SK-N-SH (cell line): ENCODE results near the gene RAB3C. TPM values are rescaled to one million over a fixed set of nuclear protein-coding genes. Genes with fewer than 3 reads are reported as not detected.

ENCODE experiments used
- CTCF ChIA-PET: fragments of 300-600, 350-600 bp; formaldehyde crosslinking; extraction: SDS; loops from one replicate; lab custom pipeline; 2021; lab: Yijun Ruan, JAX
- POLR2A ChIA-PET: fragments of 350-600 bp; sonication (Branson Sonifier 250); formaldehyde crosslinking; extraction: SDS; loops from one replicate; lab custom pipeline; 2020; ENCODE audit warnings: antibody characterized with exemption, inconsistent platforms; lab: Yijun Ruan, JAX
- DNase-seq: peaks from one replicate; pipeline ENCODE4 v3.0.0; 2012
- H2AFZ ChIP-seq: fragments of 200-600 bp; sonication (generic); 2 replicates; pipeline ENCODE4 v1.8.1; 2016; ENCODE audit warnings: antibody characterized with exemption, mild to moderate bottlenecking, low read depth
- H3F3A ChIP-seq: fragments of 200-600 bp; sonication (generic); replicated peaks from 2 replicates; pipeline ENCODE3; 2016; ENCODE audit warnings: antibody characterized with exemption, mild to moderate bottlenecking; ENCODE audit not compliant: insufficient read depth
- H3K27ac ChIP-seq, 2 experiments: fragments of 200-500 bp in 1 of 2; fragments of 200-600 bp in 1 of 2; sonication (Bioruptor generic) in 1 of 2; sonication (generic), shearing (Covaris generic) in 1 of 2; 2 replicates each; pipeline versions ENCODE4 v1.5.1 to v1.6.1; 2014 to 2016; ENCODE audit warnings: low read depth in 2 of 2, inconsistent platforms in 1 of 2, low read length in 1 of 2, mild to moderate bottlenecking in 1 of 2, mixed read lengths in 1 of 2
- H3K27me3 ChIP-seq: fragments of 200-600 bp; sonication (generic), shearing (Covaris generic); 2 replicates; pipeline ENCODE4 v1.6.1; 2016; ENCODE audit warnings: mixed run types; ENCODE audit not compliant: insufficient read depth
- H3K36me3 ChIP-seq, 2 experiments: fragments of 200-500 bp in 1 of 2; fragments of 200-600 bp in 1 of 2; sonication (Bioruptor generic) in 1 of 2; sonication (generic) in 1 of 2; replicated peaks in 1 of 2; 2 replicates each; pipeline versions ENCODE3 to v1.5.1; 2014 to 2016; ENCODE audit warnings: low read length in 1 of 2, mild to moderate bottlenecking in 1 of 2; ENCODE audit not compliant: insufficient read depth in 2 of 2, control insufficient read depth in 1 of 2
- H3K4me1 ChIP-seq, 2 experiments: fragments of 200-500 bp in 1 of 2; fragments of 200-600 bp in 1 of 2; sonication (Bioruptor generic) in 1 of 2; sonication (generic), shearing (Covaris generic) in 1 of 2; 2 replicates each; pipeline versions ENCODE4 v1.5.1 to v1.6.1; 2014 to 2016; ENCODE audit warnings: low read depth in 1 of 2, low read length in 1 of 2, mixed run types in 1 of 2; ENCODE audit not compliant: insufficient read depth in 2 of 2, control insufficient read depth in 1 of 2
- H3K4me2 ChIP-seq: fragments of 200-600 bp; sonication (generic), shearing (Covaris generic); 2 replicates; pipeline ENCODE4 v1.6.1; 2017; ENCODE audit warnings: mixed run types
- H3K4me3 ChIP-seq, 2 experiments: fragments of 200-500 bp in 1 of 2; fragments of 200-600 bp in 1 of 2; sonication (Bioruptor generic) in 1 of 2; sonication (generic), shearing (Covaris generic) in 1 of 2; 2 replicates each; pipeline versions ENCODE4 v1.5.1 to v1.8.1; 2014 to 2016; ENCODE audit warnings: low read depth in 2 of 2, inconsistent platforms in 1 of 2, low read length in 1 of 2, mild to moderate bottlenecking in 1 of 2, mixed read lengths in 1 of 2, moderate library complexity in 1 of 2
- H3K79me2 ChIP-seq: fragments of 200-600 bp; sonication (generic); 2 replicates; pipeline ENCODE4 v1.8.1; 2017; ENCODE audit warnings: mild to moderate bottlenecking; ENCODE audit not compliant: insufficient read depth
- H3K9ac ChIP-seq: fragments of 200-600 bp; sonication (generic); 2 replicates; pipeline ENCODE4 v1.6.1; 2017; ENCODE audit warnings: mixed run types
- H3K9me2 ChIP-seq: fragments of 200-600 bp; sonication (generic); 2 replicates; pipeline ENCODE4 v1.6.1; 2017; ENCODE audit warnings: mixed run types
- H3K9me3 ChIP-seq: fragments of 200-600 bp; sonication (generic); 2 replicates; pipeline ENCODE4 v1.6.1; 2017; ENCODE audit warnings: mixed run types, mild to moderate bottlenecking, moderate library complexity
- H4K20me1 ChIP-seq: fragments of 200-600 bp; sonication (generic); 2 replicates; pipeline ENCODE4 v1.6.1; 2017; ENCODE audit warnings: mild to moderate bottlenecking, mixed run types; ENCODE audit not compliant: insufficient read depth
- CHD2 ChIP-seq: fragments of 150-350 bp; IDR thresholded peaks from 2 replicates; pipeline ENCODE4 v1.6.1; 2018; ENCODE audit warnings: low read length; ENCODE audit not compliant: partially characterized antibody
- CTCF ChIP-seq: fragments of 200-600 bp; sonication (generic); IDR thresholded peaks from 2 replicates; pipeline ENCODE4 v1.6.1; 2017; ENCODE audit warnings: antibody characterized with exemption, mild to moderate bottlenecking, moderate library complexity
- ELF1 ChIP-seq: IDR thresholded peaks from 2 replicates; pipeline ENCODE4 v1.4.0; 2012
- EP300 ChIP-seq, 2 experiments: IDR thresholded peaks; 2 replicates each; pipeline versions ENCODE4 v1.4.0 to v1.6.1; 2012; ENCODE audit warnings: borderline replicate concordance in 1 of 2, low read depth in 1 of 2, low read length in 1 of 2
- EZH2phosphoT487 ChIP-seq: fragments of 200-600 bp; sonication (generic); IDR thresholded peaks from 2 replicates; pipeline ENCODE4 v1.6.1; 2017; ENCODE audit warnings: low read depth, mixed run types, mild to moderate bottlenecking, antibody characterized with exemption, moderate library complexity, borderline replicate concordance
- FOXJ3 ChIP-seq: sonication (generic); formaldehyde crosslinking; IDR thresholded peaks from 2 replicates; pipeline ENCODE4 v1.5.1; 2020; ENCODE audit warnings: mild to moderate bottlenecking, missing genetic modification reagents
- FOXM1 ChIP-seq: IDR thresholded peaks from 2 replicates; pipeline ENCODE4 v1.4.0; 2012; ENCODE audit warnings: low read depth, mild to moderate bottlenecking
- GATA2 ChIP-seq: sonication (generic); formaldehyde crosslinking; IDR thresholded peaks from 2 replicates; pipeline ENCODE4 v1.5.0; 2020; ENCODE audit warnings: mild to moderate bottlenecking, missing genetic modification reagents
- IRF3 ChIP-seq: fragments of 150-350 bp; IDR thresholded peaks from 2 replicates; pipeline ENCODE4 v1.6.1; 2016; ENCODE audit warnings: mild to moderate bottlenecking, low read depth, low read length
- MAX ChIP-seq: IDR thresholded peaks from 2 replicates; pipeline ENCODE4 v1.4.0; 2012; ENCODE audit warnings: low read depth
- NFIC ChIP-seq: IDR thresholded peaks from 2 replicates; pipeline ENCODE4 v1.4.0; 2012; ENCODE audit warnings: borderline replicate concordance
- PBX3 ChIP-seq: IDR thresholded peaks from 2 replicates; pipeline ENCODE4; 2012
- RCOR1 ChIP-seq: fragments of 150-350 bp; IDR thresholded peaks from 2 replicates; pipeline ENCODE4 v1.6.1; 2017; ENCODE audit warnings: antibody characterized with exemption, low read length
- RFX5 ChIP-seq: IDR thresholded peaks from 2 replicates; pipeline ENCODE4 v1.6.1; 2012; ENCODE audit warnings: mild to moderate bottlenecking, improper control_type of control experiment, low read length
- RXRA ChIP-seq: IDR thresholded peaks from 2 replicates; pipeline ENCODE4 v1.4.0; 2012; ENCODE audit warnings: low read depth, mild to moderate bottlenecking, borderline replicate concordance
- SMC3 ChIP-seq: IDR thresholded peaks from 2 replicates; pipeline ENCODE4 v1.6.1; 2012; ENCODE audit warnings: low read depth, low read length, improper control_type of control experiment
- TEAD4 ChIP-seq: IDR thresholded peaks from 2 replicates; pipeline ENCODE4 v1.4.0; 2012; ENCODE audit warnings: mild to moderate bottlenecking, borderline replicate concordance; ENCODE audit not compliant: insufficient read depth
- WGBS: methylation state at CpG from one replicate; pipeline ENCODE4 v1.1.6; 2017; ENCODE audit warnings: low lambda C conversion rate; 5-methylcytosine and 5-hydroxymethylcytosine counted together
- polyA plus RNA-seq, 3 experiments: library from polyadenylated mRNA; depleted of rRNA; stranded (reverse); fragments of >200 nt; gene quantifications; 2 replicates each; pipeline ENCODE4 v1.2.3, GENCODE V29; 2012

The RAB3C gene
- polyA plus RNA-seq, 1 of the 3 experiments (the other 2 are of a cell fraction): 0.03 TPM

- no peaks in the 10 kb centered on the region for H3F3A ChIP-seq
- ChIA-PET CTCF (interaction anchor here (0.7 to 1.6 kb wide), 3 partner anchors 11 to 1045 kb away, joined by 3 to 4 read pairs (median 4); no protein-coding TSS in a partner anchor), POLR2A (no interaction called here)
- no peak for DNase-seq
- H3K27ac ChIP-seq: no peak overlapping the region
- 66% methylated on average over 7 of the region's 7 CpGs for WGBS
- H3K9me2 ChIP-seq: no peaks in the 10 kb centered on the region
- no peaks in the 10 kb centered on the region for H4K20me1 ChIP-seq
- H3K27me3 ChIP-seq: no peaks in the 10 kb centered on the region
- H3K9ac ChIP-seq: no peak overlapping the region
- no peaks in the 10 kb centered on the region for H3K36me3 ChIP-seq
- no peak overlapping the region for H2AFZ ChIP-seq
- no peak overlapping the region for H3K4me2 ChIP-seq
- H3K4me3 ChIP-seq: no peak overlapping the region
- H3K9me3 ChIP-seq: no peaks in the 10 kb centered on the region
- TF ChIP-seq FOXJ3 (CRISPR knock-in tag): no peak
- no peak for TF ChIP-seq EP300 (IDR thresholded peaks at IDR 0.05; ENCODE audit: borderline replicate concordance in 1 of 2, low read depth in 1 of 2, low read length in 1 of 2)
- TF ChIP-seq RFX5: no peak
- TF ChIP-seq PBX3: no peak
- no peak for TF ChIP-seq EZH2phosphoT487
- no peak for TF ChIP-seq FOXM1
- TF ChIP-seq ELF1: no peak
- TF ChIP-seq RXRA: no peak
- TF ChIP-seq CTCF: no peak
- TF ChIP-seq CHD2: no peak
- TF ChIP-seq GATA2 (CRISPR knock-in tag): no peak
- TF ChIP-seq MAX: no peak
- TF ChIP-seq SMC3: no peak
- TF ChIP-seq NFIC: no peak
- TF ChIP-seq RCOR1: no peak
- no peak for TF ChIP-seq TEAD4
- no peak for TF ChIP-seq IRF3
- no peaks in the 10 kb centered on the region for H3K79me2 ChIP-seq
- H3K4me1 ChIP-seq: peaks cover 0 to 2% of the 10 kb centered on the region in 2 experiments; a peak in 1 of 4 replicates
These were observed 217.5 kb downstream of the RAB3C start for GRCh38 chr5:58800356-58800755.
